ENCODE results near the gene MMP11. TPM values are rescaled to one million over a fixed set of nuclear protein-coding genes. Genes with fewer than 3 reads are reported as not detected.

The MMP11 gene
- total and polyA plus RNA-seq, 2 of the 13 experiments (the other 11 are each of a cell fraction or from before 2014, with no cell fraction given) = 8.9 to 28.6 TPM

DNA sequence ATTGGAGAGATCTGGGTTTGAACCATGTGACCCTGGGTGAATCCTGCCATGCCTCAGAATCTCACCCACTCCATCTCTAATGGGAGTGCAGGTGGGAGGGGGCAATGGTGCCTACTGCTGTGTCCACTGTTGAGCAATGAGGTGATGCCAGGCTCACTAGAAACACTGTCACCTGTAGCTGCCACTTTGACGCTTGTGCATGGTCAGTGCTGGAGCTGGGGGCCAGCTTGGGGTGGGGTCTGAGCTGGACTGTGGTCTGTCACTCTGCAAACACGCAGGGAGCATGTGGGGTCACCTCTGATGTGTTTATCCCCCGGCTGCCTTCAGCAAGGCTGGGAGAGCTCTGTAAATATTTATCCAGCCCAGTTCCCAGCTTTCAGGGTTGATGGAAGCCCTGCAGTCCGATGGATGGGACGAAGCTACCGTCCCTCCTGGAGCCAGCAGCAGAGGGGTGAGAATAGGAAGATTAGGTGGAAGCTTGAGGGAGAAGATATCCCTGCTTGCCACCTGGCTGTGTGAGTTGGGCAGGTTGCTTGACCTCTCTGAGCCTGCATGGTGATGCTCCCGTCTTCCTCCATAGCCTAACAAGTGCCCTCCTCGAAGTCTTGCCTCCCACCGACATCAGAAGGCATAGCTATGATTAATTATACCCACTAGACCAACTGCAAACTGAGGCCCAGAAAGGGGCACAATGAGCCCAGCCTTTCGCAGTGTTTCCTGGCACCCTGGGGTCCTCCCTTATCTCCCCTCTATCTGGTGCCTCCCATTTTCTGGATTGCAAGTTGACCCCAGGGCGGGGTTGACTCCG, 1.7 kb downstream of the MMP11 start (continued):
- TF ChIP-seq, protein P1, sequence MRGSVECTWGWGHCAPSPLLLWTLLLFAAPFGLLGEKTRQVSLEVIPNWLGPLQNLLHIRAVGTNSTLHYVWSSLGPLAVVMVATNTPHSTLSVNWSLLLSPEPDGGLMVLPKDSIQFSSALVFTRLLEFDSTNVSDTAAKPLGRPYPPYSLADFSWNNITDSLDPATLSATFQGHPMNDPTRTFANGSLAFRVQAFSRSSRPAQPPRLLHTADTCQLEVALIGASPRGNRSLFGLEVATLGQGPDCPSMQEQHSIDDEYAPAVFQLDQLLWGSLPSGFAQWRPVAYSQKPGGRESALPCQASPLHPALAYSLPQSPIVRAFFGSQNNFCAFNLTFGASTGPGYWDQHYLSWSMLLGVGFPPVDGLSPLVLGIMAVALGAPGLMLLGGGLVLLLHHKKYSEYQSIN (CRISPR knock-in tag; IDR thresholded peaks at IDR 0.05; ENCODE audit: borderline replicate concordance) = no peak
- TF ChIP-seq GABPB1 (CRISPR knock-in tag; IDR thresholded peaks at IDR 0.05) = no peak
- no peak for TF ChIP-seq ZNF709 (CRISPR knock-in tag; IDR thresholded peaks at IDR 0.05)
- TF ChIP-seq ZNF292 (CRISPR knock-in tag; IDR thresholded peaks at IDR 0.05; ENCODE audit: borderline replicate concordance, low read depth) = peak; percentile 83; the same call in 1 of the 2 replicates
- no peak for TF ChIP-seq ZNF644 (CRISPR knock-in tag; IDR thresholded peaks at IDR 0.05; ENCODE audit: low read depth)
- TF ChIP-seq EHMT2 (IDR thresholded peaks at IDR 0.05; ENCODE audit: borderline replicate concordance, low read depth, low read length) = no peak
- TF ChIP-seq ZFYVE20 (CRISPR knock-in tag; IDR thresholded peaks at IDR 0.05; ENCODE audit: borderline replicate concordance, low read depth) = no peak
- TF ChIP-seq, protein P2, sequence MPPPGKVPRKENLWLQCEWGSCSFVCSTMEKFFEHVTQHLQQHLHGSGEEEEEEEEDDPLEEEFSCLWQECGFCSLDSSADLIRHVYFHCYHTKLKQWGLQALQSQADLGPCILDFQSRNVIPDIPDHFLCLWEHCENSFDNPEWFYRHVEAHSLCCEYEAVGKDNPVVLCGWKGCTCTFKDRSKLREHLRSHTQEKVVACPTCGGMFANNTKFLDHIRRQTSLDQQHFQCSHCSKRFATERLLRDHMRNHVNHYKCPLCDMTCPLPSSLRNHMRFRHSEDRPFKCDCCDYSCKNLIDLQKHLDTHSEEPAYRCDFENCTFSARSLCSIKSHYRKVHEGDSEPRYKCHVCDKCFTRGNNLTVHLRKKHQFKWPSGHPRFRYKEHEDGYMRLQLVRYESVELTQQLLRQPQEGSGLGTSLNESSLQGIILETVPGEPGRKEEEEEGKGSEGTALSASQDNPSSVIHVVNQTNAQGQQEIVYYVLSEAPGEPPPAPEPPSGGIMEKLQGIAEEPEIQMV (CRISPR knock-in tag; IDR thresholded peaks at IDR 0.05; ENCODE audit: low read depth) = no peak
- TF ChIP-seq, protein P3, sequence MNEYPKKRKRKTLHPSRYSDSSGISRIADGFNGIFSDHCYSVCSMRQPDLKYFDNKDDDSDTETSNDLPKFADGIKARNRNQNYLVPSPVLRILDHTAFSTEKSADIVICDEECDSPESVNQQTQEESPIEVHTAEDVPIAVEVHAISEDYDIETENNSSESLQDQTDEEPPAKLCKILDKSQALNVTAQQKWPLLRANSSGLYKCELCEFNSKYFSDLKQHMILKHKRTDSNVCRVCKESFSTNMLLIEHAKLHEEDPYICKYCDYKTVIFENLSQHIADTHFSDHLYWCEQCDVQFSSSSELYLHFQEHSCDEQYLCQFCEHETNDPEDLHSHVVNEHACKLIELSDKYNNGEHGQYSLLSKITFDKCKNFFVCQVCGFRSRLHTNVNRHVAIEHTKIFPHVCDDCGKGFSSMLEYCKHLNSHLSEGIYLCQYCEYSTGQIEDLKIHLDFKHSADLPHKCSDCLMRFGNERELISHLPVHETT (CRISPR knock-in tag; conservative IDR thresholded peaks at IDR 0.05) = no peak
- TF ChIP-seq, protein P4, sequence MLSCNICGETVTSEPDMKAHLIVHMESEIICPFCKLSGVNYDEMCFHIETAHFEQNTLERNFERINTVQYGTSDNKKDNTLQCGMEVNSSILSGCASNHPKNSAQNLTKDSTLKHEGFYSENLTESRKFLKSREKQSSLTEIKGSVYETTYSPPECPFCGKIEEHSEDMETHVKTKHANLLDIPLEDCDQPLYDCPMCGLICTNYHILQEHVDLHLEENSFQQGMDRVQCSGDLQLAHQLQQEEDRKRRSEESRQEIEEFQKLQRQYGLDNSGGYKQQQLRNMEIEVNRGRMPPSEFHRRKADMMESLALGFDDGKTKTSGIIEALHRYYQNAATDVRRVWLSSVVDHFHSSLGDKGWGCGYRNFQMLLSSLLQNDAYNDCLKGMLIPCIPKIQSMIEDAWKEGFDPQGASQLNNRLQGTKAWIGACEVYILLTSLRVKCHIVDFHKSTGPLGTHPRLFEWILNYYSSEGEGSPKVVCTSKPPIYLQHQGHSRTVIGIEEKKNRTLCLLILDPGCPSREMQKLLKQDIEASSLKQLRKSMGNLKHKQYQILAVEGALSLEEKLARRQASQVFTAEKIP (CRISPR knock-in tag; IDR thresholded peaks at IDR 0.05; ENCODE audit: borderline replicate concordance) = no peak
- no peak; the same call in 1 of the 2 replicates for TF ChIP-seq CHD4 (IDR thresholded peaks at IDR 0.05; ENCODE audit: borderline replicate concordance, low read length)
- peak; percentile 64; the same call in 1 of the 2 replicates for TF ChIP-seq ZNF331 (CRISPR knock-in tag; IDR thresholded peaks at IDR 0.05)
- TF ChIP-seq, protein P5, sequence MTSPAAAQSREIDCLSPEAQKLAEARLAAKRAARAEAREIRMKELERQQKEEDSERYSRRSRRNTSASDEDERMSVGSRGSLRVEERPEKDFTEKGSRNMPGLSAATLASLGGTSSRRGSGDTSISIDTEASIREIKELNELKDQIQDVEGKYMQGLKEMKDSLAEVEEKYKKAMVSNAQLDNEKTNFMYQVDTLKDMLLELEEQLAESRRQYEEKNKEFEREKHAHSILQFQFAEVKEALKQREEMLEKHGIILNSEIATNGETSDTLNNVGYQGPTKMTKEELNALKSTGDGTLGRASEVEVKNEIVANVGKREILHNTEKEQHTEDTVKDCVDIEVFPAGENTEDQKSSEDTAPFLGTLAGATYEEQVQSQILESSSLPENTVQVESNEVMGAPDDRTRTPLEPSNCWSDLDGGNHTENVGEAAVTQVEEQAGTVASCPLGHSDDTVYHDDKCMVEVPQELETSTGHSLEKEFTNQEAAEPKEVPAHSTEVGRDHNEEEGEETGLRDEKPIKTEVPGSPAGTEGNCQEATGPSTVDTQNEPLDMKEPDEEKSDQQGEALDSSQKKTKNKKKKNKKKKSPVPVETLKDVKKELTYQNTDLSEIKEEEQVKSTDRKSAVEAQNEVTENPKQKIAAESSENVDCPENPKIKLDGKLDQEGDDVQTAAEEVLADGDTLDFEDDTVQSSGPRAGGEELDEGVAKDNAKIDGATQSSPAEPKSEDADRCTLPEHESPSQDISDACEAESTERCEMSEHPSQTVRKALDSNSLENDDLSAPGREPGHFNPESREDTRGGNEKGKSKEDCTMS (CRISPR knock-in tag; conservative IDR thresholded peaks at IDR 0.05) = no peak
- TF ChIP-seq, protein P6, sequence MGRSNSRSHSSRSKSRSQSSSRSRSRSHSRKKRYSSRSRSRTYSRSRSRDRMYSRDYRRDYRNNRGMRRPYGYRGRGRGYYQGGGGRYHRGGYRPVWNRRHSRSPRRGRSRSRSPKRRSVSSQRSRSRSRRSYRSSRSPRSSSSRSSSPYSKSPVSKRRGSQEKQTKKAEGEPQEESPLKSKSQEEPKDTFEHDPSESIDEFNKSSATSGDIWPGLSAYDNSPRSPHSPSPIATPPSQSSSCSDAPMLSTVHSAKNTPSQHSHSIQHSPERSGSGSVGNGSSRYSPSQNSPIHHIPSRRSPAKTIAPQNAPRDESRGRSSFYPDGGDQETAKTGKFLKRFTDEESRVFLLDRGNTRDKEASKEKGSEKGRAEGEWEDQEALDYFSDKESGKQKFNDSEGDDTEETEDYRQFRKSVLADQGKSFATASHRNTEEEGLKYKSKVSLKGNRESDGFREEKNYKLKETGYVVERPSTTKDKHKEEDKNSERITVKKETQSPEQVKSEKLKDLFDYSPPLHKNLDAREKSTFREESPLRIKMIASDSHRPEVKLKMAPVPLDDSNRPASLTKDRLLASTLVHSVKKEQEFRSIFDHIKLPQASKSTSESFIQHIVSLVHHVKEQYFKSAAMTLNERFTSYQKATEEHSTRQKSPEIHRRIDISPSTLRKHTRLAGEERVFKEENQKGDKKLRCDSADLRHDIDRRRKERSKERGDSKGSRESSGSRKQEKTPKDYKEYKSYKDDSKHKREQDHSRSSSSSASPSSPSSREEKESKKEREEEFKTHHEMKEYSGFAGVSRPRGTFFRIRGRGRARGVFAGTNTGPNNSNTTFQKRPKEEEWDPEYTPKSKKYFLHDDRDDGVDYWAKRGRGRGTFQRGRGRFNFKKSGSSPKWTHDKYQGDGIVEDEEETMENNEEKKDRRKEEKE (IDR thresholded peaks at IDR 0.05) = no peak
